HepG2 (cell line): ENCODE data around the gene KLHL33. TPM values are rescaled to one million over a fixed set of nuclear protein-coding genes. Genes with fewer than 3 reads are reported as not detected.

ENCODE experiments used
- GABPA ChIP-seq, 2 experiments: IDR thresholded peaks; 2 replicates each; pipeline ENCODE4 v1.6.1; 2011 to 2016; ENCODE audit warnings: low read depth in 2 of 2, low read length in 1 of 2, missing biosample characterization in 1 of 2, missing genetic modification characterization in 1 of 2
- GLI4 ChIP-seq: sonication (generic); formaldehyde crosslinking; IDR thresholded peaks from 2 replicates; pipeline ENCODE4 v1.5.1; 2020; ENCODE audit warnings: missing genetic modification reagents, mild to moderate bottlenecking, moderate library complexity, borderline replicate concordance
- HNRNPLL ChIP-seq: fragments of 200-400 bp; formaldehyde crosslinking; IDR thresholded peaks from 2 replicates; pipeline ENCODE4 v1.6.1; 2017; ENCODE audit warnings: mild to moderate bottlenecking, low read depth, low read length; ENCODE audit not compliant: poor library complexity, severe bottlenecking
- IRX3 ChIP-seq: sonication (generic); formaldehyde crosslinking; IDR thresholded peaks from 2 replicates; pipeline ENCODE4 v1.8.1; 2023; ENCODE audit warnings: mild to moderate bottlenecking, low read depth, missing genetic modification reagents, borderline replicate concordance
- NAIF1 ChIP-seq: sonication (generic); formaldehyde crosslinking; IDR thresholded peaks from 2 replicates; pipeline ENCODE4 v1.5.0; 2020; ENCODE audit warnings: mild to moderate bottlenecking, missing genetic modification reagents, borderline replicate concordance
- NFYC ChIP-seq: IDR thresholded peaks from 2 replicates; pipeline ENCODE4 v1.6.1; 2016; ENCODE audit warnings: missing genetic modification reagents, missing compliant biosample characterization
- TGIF2 ChIP-seq: IDR thresholded peaks from 2 replicates; pipeline ENCODE4 v1.6.1; 2016; ENCODE audit warnings: control low read depth, missing compliant biosample characterization
- ZMAT3 ChIP-seq: sonication (generic); formaldehyde crosslinking; conservative IDR thresholded peaks from 2 replicates; pipeline ENCODE4 v1.7.0; 2021; ENCODE audit warnings: missing genetic modification reagents
- ZNF10 ChIP-seq: sonication (generic); formaldehyde crosslinking; IDR thresholded peaks from 2 replicates; pipeline ENCODE4 v1.4.0; 2020; ENCODE audit warnings: mild to moderate bottlenecking, low read depth, missing genetic modification reagents, borderline replicate concordance
- ZNF576 ChIP-seq: sonication (generic); formaldehyde crosslinking; IDR thresholded peaks from 2 replicates; pipeline ENCODE4 v1.4.0; 2020; ENCODE audit warnings: mild to moderate bottlenecking, missing genetic modification reagents
- ZNF761 ChIP-seq: sonication (generic); formaldehyde crosslinking; conservative IDR thresholded peaks from 2 replicates; pipeline ENCODE4 v1.4.0; 2020; ENCODE audit warnings: mild to moderate bottlenecking, missing genetic modification reagents
- ZNF766 ChIP-seq: sonication (generic); formaldehyde crosslinking; IDR thresholded peaks from 2 replicates; pipeline ENCODE4 v1.5.0; 2020; ENCODE audit warnings: missing genetic modification reagents, borderline replicate concordance
- ZNF850 ChIP-seq: sonication (generic); formaldehyde crosslinking; conservative IDR thresholded peaks from 2 replicates; pipeline ENCODE4 v1.9.0; 2021; ENCODE audit warnings: mild to moderate bottlenecking, missing genetic modification reagents
- ZSCAN31 ChIP-seq: sonication (generic); formaldehyde crosslinking; IDR thresholded peaks from 2 replicates; pipeline ENCODE4 v1.5.0; 2020; ENCODE audit warnings: low read depth, mild to moderate bottlenecking, missing genetic modification reagents
- ZUFSP ChIP-seq: sonication (generic); formaldehyde crosslinking; IDR thresholded peaks from 2 replicates; pipeline ENCODE4 v1.9.0; 2021; ENCODE audit warnings: missing genetic modification reagents, mild to moderate bottlenecking, borderline replicate concordance
- polyA plus RNA-seq, 8 experiments: library from polyadenylated mRNA; depleted of rRNA in 3 of 8; stranded (reverse) in 7 of 8; unstranded in 1 of 8; fragments of >200 nt; fragmentation: Illumina TruSeq in 4 of 8; extraction: Trizol in 4 of 8; gene quantifications; 2 replicates each; pipeline versions ENCODE4 v1.2.1 to v1.2.3, GENCODE V29; 2011 to 2016; ENCODE audit warnings: low read depth in 4 of 8, missing spikeins in 1 of 8, mixed read lengths in 1 of 8; ENCODE audit not compliant: insufficient read depth in 1 of 8
- total RNA-seq, 5 experiments: library from RNA; depleted of rRNA; stranded (reverse); fragments of >200 nt; fragmentation: Illumina TruSeq; extraction: Trizol; gene quantifications; 2 replicates each; pipeline ENCODE4 v1.2.3, GENCODE V29; 2016; ENCODE audit warnings: low read depth in 1 of 5
- TF ChIP-seq, protein P1 (sequence below): sonication (generic); formaldehyde crosslinking; IDR thresholded peaks from 2 replicates; pipeline ENCODE4 v1.8.1; 2023; ENCODE audit warnings: mild to moderate bottlenecking, missing genetic modification reagents
- TF ChIP-seq, protein P2 (sequence below): IDR thresholded peaks from 2 replicates; pipeline ENCODE4 v1.6.1; 2016; ENCODE audit warnings: missing compliant biosample characterization, missing genetic modification reagents, borderline replicate concordance
- TF ChIP-seq, protein P3 (sequence below): fragments of 450-650 bp; IDR thresholded peaks from 2 replicates; pipeline ENCODE4 v1.6.1; 2017
- TF ChIP-seq, protein P4 (sequence below): sonication (generic); formaldehyde crosslinking; IDR thresholded peaks from 2 replicates; pipeline ENCODE4 v1.5.1; 2020; ENCODE audit warnings: mild to moderate bottlenecking, moderate library complexity, missing genetic modification reagents

The KLHL33 gene
- total and polyA plus RNA-seq, 2 of the 13 experiments (the other 11 are each of a cell fraction or from before 2014, with no cell fraction given) = not detected

DNA sequence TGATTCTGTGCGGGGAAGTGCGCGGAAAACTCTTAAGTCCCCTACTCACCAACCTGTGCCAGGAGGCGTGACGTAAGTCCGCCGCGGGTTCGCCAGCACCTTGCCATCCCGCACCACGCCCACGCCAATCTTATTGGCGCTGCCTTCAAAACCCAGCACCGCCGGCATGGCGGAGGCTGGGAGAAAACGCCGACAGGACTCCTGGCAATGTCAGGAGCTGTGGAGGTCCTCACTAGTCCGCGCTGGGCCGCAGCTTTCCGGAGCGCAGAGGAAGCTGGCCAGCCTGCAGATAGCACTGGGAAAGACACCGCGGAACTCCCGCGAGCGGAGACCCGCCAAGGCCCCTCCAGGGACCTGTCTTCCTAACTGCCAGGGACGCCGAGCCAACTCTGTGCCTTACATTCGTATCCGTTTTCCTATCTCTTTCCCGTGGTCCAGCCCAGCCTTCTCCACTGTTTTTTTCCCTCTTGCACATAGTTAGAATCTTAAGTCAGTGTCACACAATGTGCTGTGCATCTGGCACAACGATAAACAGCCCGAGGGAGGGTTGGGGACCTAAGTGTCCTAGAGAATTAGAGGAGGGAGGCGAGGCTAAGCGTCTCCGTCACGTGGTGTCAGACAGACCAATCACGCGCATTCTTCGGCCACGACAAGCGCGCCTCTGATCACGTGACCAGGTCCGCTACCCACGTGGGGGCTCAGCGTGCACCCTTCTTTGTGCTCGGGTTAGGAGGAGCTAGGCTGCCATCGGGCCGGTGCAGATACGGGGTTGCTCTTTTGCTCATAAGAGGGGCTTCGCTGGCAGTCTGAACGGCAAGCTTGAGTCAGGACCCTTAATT, 18.8 kb upstream of the KLHL33 start, which contains the start of the genes APEX1 and OSGEP (continued):
- TF ChIP-seq ZUFSP (CRISPR knock-in tag) (no peak), ZSCAN31 (CRISPR knock-in tag) (peak; percentile 50; the same call in 1 of the 2 replicates), NFYC (CRISPR knock-in tag) (peak; percentile 96), ZNF10 (no peak), HNRNPLL (peak; percentile 85), ZNF576 (CRISPR knock-in tag) (peak; percentile 51; the same call in 1 of the 2 replicates), NAIF1 (CRISPR knock-in tag) (no peak), IRX3 (CRISPR knock-in tag) (peak; percentile 82; the same call in 1 of the 2 replicates), ZNF850 (CRISPR knock-in tag) (no peak), TGIF2 (peak; percentile 86), ZNF766 (0 out of 2 replicates have a peak, but pooled peaks have one; percentile 68), ZNF761 (CRISPR knock-in tag) (peak; percentile 69; the same call in 1 of the 2 replicates), GLI4 (CRISPR knock-in tag) (peak; percentile 13; the same call in 1 of the 2 replicates), GABPA (IDR thresholded peaks at IDR 0.05; ENCODE audit: low read depth, low read length) (no peak), GABPA (CRISPR knock-in tag; IDR thresholded peaks at IDR 0.05; ENCODE audit: low read depth) (no peak; the same call in none of the 2 replicates), ZMAT3 (CRISPR knock-in tag) (peak; percentile 52)
- TF ChIP-seq, protein P1, sequence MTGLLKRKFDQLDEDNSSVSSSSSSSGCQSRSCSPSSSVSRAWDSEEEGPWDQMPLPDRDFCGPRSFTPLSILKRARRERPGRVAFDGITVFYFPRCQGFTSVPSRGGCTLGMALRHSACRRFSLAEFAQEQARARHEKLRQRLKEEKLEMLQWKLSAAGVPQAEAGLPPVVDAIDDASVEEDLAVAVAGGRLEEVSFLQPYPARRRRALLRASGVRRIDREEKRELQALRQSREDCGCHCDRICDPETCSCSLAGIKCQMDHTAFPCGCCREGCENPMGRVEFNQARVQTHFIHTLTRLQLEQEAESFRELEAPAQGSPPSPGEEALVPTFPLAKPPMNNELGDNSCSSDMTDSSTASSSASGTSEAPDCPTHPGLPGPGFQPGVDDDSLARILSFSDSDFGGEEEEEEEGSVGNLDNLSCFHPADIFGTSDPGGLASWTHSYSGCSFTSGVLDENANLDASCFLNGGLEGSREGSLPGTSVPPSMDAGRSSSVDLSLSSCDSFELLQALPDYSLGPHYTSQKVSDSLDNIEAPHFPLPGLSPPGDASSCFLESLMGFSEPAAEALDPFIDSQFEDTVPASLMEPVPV = peak; percentile 47; the same call in 1 of the 2 replicates
- TF ChIP-seq, protein P2, sequence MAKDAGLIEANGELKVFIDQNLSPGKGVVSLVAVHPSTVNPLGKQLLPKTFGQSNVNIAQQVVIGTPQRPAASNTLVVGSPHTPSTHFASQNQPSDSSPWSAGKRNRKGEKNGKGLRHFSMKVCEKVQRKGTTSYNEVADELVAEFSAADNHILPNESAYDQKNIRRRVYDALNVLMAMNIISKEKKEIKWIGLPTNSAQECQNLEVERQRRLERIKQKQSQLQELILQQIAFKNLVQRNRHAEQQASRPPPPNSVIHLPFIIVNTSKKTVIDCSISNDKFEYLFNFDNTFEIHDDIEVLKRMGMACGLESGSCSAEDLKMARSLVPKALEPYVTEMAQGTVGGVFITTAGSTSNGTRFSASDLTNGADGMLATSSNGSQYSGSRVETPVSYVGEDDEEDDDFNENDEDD (CRISPR knock-in tag) = peak; percentile 92
- TF ChIP-seq, protein P3, sequence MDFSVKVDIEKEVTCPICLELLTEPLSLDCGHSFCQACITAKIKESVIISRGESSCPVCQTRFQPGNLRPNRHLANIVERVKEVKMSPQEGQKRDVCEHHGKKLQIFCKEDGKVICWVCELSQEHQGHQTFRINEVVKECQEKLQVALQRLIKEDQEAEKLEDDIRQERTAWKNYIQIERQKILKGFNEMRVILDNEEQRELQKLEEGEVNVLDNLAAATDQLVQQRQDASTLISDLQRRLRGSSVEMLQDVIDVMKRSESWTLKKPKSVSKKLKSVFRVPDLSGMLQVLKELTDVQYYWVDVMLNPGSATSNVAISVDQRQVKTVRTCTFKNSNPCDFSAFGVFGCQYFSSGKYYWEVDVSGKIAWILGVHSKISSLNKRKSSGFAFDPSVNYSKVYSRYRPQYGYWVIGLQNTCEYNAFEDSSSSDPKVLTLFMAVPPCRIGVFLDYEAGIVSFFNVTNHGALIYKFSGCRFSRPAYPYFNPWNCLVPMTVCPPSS = peak; percentile 95; the same call in 1 of the 2 replicates
- TF ChIP-seq, protein P4, sequence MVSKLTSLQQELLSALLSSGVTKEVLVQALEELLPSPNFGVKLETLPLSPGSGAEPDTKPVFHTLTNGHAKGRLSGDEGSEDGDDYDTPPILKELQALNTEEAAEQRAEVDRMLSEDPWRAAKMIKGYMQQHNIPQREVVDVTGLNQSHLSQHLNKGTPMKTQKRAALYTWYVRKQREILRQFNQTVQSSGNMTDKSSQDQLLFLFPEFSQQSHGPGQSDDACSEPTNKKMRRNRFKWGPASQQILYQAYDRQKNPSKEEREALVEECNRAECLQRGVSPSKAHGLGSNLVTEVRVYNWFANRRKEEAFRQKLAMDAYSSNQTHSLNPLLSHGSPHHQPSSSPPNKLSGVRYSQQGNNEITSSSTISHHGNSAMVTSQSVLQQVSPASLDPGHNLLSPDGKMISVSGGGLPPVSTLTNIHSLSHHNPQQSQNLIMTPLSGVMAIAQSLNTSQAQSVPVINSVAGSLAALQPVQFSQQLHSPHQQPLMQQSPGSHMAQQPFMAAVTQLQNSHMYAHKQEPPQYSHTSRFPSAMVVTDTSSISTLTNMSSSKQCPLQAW (CRISPR knock-in tag) = peak; percentile 69; the same call in 1 of the 2 replicates
